Natural killer cell (primary cell): ENCODE data around the gene FEM1B. TPM values are rescaled to one million over a fixed set of nuclear protein-coding genes. Genes with fewer than 3 reads are reported as not detected.

Experiments used
- ATAC-seq, 3 donors: fragments of 150-1000 bp in 2 of 3; fragments of 200-7000 bp in 1 of 3; cut with Tn5 transposase; 1 replicate in 1 of 3; 2 replicates in 2 of 3; pipeline ENCODE4 v1.10.0; 2021; ENCODE audit warnings: mild to moderate bottlenecking in 2 of 3, moderate library complexity in 2 of 3
- DNase-seq, 2 donors: peaks; one replicate each; pipeline versions ENCODE4 v3.0.0 to v3.0.0-alpha.2; 2013 to 2021; ENCODE audit warnings: mixed read lengths in 1 of 2
- H3K27ac ChIP-seq: one replicate; pipeline ENCODE4 v1.5.1; 2013; ENCODE audit warnings: mild to moderate bottlenecking, low read length
- H3K27me3 ChIP-seq: one replicate; pipeline ENCODE4 v1.6.1; 2013; ENCODE audit warnings: low read length; ENCODE audit not compliant: control insufficient read depth, insufficient read depth
- H3K36me3 ChIP-seq: one replicate; pipeline ENCODE4 v1.6.1; 2013; ENCODE audit warnings: low read length; ENCODE audit not compliant: control insufficient read depth, insufficient read depth
- H3K4me1 ChIP-seq: one replicate; pipeline ENCODE4 v1.6.1; 2013; ENCODE audit warnings: low read length; ENCODE audit not compliant: control insufficient read depth, insufficient read depth
- H3K4me3 ChIP-seq: one replicate; pipeline ENCODE4 v1.5.1; 2013; ENCODE audit warnings: low read length
- H3K9me3 ChIP-seq: one replicate; pipeline ENCODE4 v1.6.1; 2013; ENCODE audit warnings: low read length; ENCODE audit not compliant: control insufficient read depth, insufficient read depth
- H3K27ac Mint-ChIP-seq, 2 donors: one replicate each; pipeline ENCODE4 v1.8.0; 2022; ENCODE audit warnings: mild to moderate bottlenecking in 2 of 2, mixed read lengths in 2 of 2, moderate library complexity in 1 of 2
- H3K27me3 Mint-ChIP-seq, 2 donors: one replicate each; pipeline ENCODE4 v1.8.0; 2022; ENCODE audit warnings: low read depth in 2 of 2, mixed read lengths in 2 of 2
- H3K36me3 Mint-ChIP-seq: one replicate; pipeline ENCODE4 v1.8.0; 2022; ENCODE audit warnings: mixed read lengths
- H3K4me1 Mint-ChIP-seq, 2 donors: one replicate each; pipeline ENCODE4 v1.8.0; 2022; ENCODE audit warnings: mixed read lengths in 2 of 2
- H3K4me3 Mint-ChIP-seq: one replicate; pipeline ENCODE4 v1.8.0; 2022; ENCODE audit warnings: mild to moderate bottlenecking, moderate library complexity, mixed read lengths
- H3K9me3 Mint-ChIP-seq, 2 donors: one replicate each; pipeline ENCODE4 v1.8.0; 2022; ENCODE audit warnings: mixed read lengths in 2 of 2
- WGBS: methylation state at CpG from one replicate; pipeline ENCODE4 v1.1.7; 2013; ENCODE audit warnings: missing lambda C conversion rate; ENCODE audit not compliant: insufficient coverage; 5-methylcytosine and 5-hydroxymethylcytosine counted together
- intact Hi-C: fragments of 100-400 bp; cut with micrococcal nuclease; formaldehyde crosslinking; loops from one replicate; pipeline ENCODE4 v1.14.2; 2022
- total RNA-seq, 4 donors: library from RNA; stranded (reverse); fragments of 120-200 nt in 1 of 4; gene quantifications; one replicate each; pipeline versions ENCODE4 v1.2.3 to v1.2.4, GENCODE V29; 2013 to 2022
- TF ChIP-seq, protein P1 (sequence below): fragments of 200-600 bp; IDR thresholded peaks from one replicate; pipeline ENCODE4 v1.8.0; 2022; ENCODE audit warnings: antibody characterized with exemption

The FEM1B gene
- total RNA-seq, 3 donors from 2014 or later (not counting 1 experiment from before 2014, with no cell fraction given): 57.4 to 73.5 (median 67.9) TPM

DNA sequence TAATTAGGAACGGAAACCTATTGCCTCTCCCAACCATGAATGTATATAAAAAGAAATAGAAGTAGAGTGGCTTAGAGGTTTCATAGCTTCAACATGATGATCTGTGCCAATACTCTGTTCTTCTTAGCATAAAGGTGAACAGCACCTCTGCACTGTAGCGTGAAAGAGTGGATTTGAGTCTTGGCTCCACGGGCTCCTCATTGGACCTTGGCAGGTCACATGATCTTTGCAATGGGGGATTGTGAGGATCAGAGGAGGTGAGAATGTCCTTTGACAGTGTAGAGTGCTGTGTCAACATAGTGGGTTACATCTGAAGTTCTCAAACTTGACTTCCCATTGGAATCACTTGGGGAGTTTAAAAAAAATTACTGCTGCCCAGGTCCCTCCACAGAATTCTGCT lies 51.4 kb downstream of the FEM1B start:
- Histone ChIP-seq H3K4me1 (peaks cover 5% of the 10 kb centered on the region), H3K9me3 (no peaks in the 10 kb centered on the region), H3K27me3 (no peaks in the 10 kb centered on the region), H3K36me3 (no peaks in the 10 kb centered on the region), H3K27ac (no peak overlapping the region), H3K4me3 (no peak overlapping the region)
- H3K4me3 Mint-ChIP-seq: no peak overlapping the region
- peaks cover 0 to 15% of the 10 kb centered on the region in 2 donors for H3K4me1 Mint-ChIP-seq
- H3K27me3 Mint-ChIP-seq: peaks cover 11 to 15% of the 10 kb centered on the region in 2 donors
- H3K27ac Mint-ChIP-seq: no peak overlapping the region
- no peaks in the 10 kb centered on the region for H3K36me3 Mint-ChIP-seq
- no peak for DNase-seq
- H3K9me3 Mint-ChIP-seq: no peaks in the 10 kb centered on the region
- 94% methylated on average over 2 of the region's 3 CpGs for WGBS
- intact Hi-C loops: no loop called here
- TF ChIP-seq, protein P1, sequence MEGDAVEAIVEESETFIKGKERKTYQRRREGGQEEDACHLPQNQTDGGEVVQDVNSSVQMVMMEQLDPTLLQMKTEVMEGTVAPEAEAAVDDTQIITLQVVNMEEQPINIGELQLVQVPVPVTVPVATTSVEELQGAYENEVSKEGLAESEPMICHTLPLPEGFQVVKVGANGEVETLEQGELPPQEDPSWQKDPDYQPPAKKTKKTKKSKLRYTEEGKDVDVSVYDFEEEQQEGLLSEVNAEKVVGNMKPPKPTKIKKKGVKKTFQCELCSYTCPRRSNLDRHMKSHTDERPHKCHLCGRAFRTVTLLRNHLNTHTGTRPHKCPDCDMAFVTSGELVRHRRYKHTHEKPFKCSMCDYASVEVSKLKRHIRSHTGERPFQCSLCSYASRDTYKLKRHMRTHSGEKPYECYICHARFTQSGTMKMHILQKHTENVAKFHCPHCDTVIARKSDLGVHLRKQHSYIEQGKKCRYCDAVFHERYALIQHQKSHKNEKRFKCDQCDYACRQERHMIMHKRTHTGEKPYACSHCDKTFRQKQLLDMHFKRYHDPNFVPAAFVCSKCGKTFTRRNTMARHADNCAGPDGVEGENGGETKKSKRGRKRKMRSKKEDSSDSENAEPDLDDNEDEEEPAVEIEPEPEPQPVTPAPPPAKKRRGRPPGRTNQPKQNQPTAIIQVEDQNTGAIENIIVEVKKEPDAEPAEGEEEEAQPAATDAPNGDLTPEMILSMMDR: no peak
- no peak for ATAC-seq

DNA sequence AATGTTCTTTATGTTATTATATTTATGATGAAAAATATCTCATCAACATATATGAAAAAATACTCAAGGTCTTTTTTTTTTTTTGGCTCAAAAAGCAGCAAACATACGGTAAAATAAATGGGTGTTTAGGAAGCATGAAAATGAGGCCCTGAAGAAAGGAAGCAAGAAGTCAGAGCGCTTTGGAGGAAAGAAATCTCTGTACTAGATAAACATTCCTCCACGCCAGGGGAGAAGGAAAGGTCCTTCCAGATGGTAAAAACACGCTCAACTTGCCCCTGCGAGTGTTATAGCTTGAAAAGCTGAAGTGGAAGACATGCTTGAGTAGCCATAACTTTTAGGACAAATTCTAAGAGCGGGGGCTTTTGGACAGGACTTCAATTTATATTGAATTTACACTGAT lies 52.9 kb downstream of the FEM1B start:
- H3K27ac Mint-ChIP-seq: no peak overlapping the region
- 73% methylated on average over 3 of the region's 6 CpGs for WGBS
- peaks cover 5% of the 10 kb centered on the region for H3K4me1 ChIP-seq
- peaks cover 12 to 22% of the 10 kb centered on the region in 2 donors for H3K27me3 Mint-ChIP-seq
- peaks cover 0 to 15% of the 10 kb centered on the region in 2 donors for H3K4me1 Mint-ChIP-seq
- H3K4me3 ChIP-seq: no peak overlapping the region
- no peak overlapping the region for H3K4me3 Mint-ChIP-seq
- no peak overlapping the region for H3K27ac ChIP-seq
- H3K9me3 Mint-ChIP-seq: no peaks in the 10 kb centered on the region
- DNase-seq (no peak), ATAC-seq (no peak)
- TF ChIP-seq, protein P1: no peak
- no peaks in the 10 kb centered on the region for H3K27me3 ChIP-seq
- H3K36me3 ChIP-seq: no peaks in the 10 kb centered on the region
- H3K36me3 Mint-ChIP-seq: no peaks in the 10 kb centered on the region
- no peaks in the 10 kb centered on the region for H3K9me3 ChIP-seq
- intact Hi-C loops: no loop called here

DNA sequence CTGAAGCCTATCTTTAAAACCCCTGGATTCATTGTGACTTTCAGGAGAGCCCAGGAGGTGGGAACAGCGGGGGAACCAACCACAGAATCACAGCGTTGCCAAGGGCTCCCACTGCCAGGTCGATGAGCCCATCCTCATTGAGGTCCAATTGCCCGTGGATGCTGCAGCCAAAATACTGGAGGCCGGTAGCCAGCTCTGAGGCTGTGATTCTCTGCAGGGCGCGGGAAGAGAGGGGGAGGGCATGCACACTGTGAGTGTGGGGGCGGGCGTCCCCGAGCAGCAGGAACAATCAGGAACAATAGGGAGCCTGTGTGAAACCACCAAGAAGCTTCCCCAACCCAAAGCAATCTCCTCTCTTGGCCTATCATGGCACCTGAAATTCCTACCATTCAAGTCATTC lies 53.4 kb downstream of the FEM1B start:
- Histone ChIP-seq H3K4me3 (no peak overlapping the region), H3K27ac (no peak overlapping the region), H3K27me3 (no peaks in the 10 kb centered on the region), H3K4me1 (peaks cover 5% of the 10 kb centered on the region), H3K36me3 (no peaks in the 10 kb centered on the region), H3K9me3 (no peaks in the 10 kb centered on the region)
- TF ChIP-seq, protein P1: no peak
- Mint-ChIP-seq H3K27me3 (peaks cover 12 to 22% of the 10 kb centered on the region in 2 donors), H3K36me3 (no peaks in the 10 kb centered on the region), H3K4me1 (peaks cover 0 to 15% of the 10 kb centered on the region in 2 donors), H3K4me3 (no peak overlapping the region), H3K27ac (no peak overlapping the region), H3K9me3 (no peaks in the 10 kb centered on the region)
- WGBS: 77% methylated on average over 8 of the region's 10 CpGs
- ATAC-seq (no peak), DNase-seq (no peak)
- intact Hi-C loops: no loop called here

DNA sequence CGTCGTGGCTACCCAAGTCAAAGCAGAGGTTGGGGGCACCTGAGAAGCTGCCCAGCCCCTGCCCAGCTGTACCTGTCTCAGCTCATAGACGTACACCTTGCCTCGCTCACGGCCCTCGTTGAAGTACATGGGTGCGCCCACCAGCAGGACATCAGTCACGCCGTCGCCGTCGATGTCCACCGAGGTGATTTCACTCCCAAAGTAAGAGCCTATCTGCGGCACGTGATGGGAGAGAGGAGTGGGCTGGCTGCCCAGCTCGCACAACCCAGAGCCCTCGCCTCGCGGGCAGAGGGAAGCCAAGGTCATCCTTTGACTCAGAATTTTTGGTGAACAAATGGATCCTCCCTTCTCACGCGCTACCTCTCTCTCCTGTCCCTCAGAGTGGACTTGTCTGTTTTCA lies 54.7 kb downstream of the FEM1B start:
- TF ChIP-seq, protein P1: no peak
- Histone ChIP-seq H3K9me3 (no peaks in the 10 kb centered on the region), H3K4me3 (no peak overlapping the region), H3K36me3 (no peaks in the 10 kb centered on the region), H3K27me3 (no peaks in the 10 kb centered on the region), H3K4me1 (no peaks in the 10 kb centered on the region), H3K27ac (no peak overlapping the region)
- 95% methylated on average over 21 of the region's 21 CpGs for WGBS
- Mint-ChIP-seq H3K4me3 (no peak overlapping the region), H3K36me3 (no peaks in the 10 kb centered on the region), H3K27me3 (peaks cover 12 to 22% of the 10 kb centered on the region in 2 donors), H3K4me1 (peaks cover 0 to 7% of the 10 kb centered on the region in 2 donors), H3K27ac (no peak overlapping the region), H3K9me3 (no peaks in the 10 kb centered on the region)
- intact Hi-C loops: no loop called here
- DNase-seq (no peak), ATAC-seq (no peak)
